ENCODE results near the gene ZBTB7A.

The ZBTB7A gene

GRCh38 chr19:3995607-3996006 is 71.1 kb downstream of the ZBTB7A start:
- H3K27ac ChIP-seq (replicated peaks), result no peak overlapping the region
- TF ChIP-seq SPI1 (IDR thresholded peaks at IDR 0.05; ENCODE audit: borderline replicate concordance, low read depth) (no peak), POLR2AphosphoS5 (IDR thresholded peaks at IDR 0.05; ENCODE audit: low read depth) (no peak), GABPA (IDR thresholded peaks at IDR 0.05; ENCODE audit: low read depth) (no peak)
- TF ChIP-seq, protein P1, sequence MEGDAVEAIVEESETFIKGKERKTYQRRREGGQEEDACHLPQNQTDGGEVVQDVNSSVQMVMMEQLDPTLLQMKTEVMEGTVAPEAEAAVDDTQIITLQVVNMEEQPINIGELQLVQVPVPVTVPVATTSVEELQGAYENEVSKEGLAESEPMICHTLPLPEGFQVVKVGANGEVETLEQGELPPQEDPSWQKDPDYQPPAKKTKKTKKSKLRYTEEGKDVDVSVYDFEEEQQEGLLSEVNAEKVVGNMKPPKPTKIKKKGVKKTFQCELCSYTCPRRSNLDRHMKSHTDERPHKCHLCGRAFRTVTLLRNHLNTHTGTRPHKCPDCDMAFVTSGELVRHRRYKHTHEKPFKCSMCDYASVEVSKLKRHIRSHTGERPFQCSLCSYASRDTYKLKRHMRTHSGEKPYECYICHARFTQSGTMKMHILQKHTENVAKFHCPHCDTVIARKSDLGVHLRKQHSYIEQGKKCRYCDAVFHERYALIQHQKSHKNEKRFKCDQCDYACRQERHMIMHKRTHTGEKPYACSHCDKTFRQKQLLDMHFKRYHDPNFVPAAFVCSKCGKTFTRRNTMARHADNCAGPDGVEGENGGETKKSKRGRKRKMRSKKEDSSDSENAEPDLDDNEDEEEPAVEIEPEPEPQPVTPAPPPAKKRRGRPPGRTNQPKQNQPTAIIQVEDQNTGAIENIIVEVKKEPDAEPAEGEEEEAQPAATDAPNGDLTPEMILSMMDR (IDR thresholded peaks at IDR 0.05; ENCODE audit: insufficient read depth, low read length), result no peak
- TF ChIP-seq, protein P2, sequence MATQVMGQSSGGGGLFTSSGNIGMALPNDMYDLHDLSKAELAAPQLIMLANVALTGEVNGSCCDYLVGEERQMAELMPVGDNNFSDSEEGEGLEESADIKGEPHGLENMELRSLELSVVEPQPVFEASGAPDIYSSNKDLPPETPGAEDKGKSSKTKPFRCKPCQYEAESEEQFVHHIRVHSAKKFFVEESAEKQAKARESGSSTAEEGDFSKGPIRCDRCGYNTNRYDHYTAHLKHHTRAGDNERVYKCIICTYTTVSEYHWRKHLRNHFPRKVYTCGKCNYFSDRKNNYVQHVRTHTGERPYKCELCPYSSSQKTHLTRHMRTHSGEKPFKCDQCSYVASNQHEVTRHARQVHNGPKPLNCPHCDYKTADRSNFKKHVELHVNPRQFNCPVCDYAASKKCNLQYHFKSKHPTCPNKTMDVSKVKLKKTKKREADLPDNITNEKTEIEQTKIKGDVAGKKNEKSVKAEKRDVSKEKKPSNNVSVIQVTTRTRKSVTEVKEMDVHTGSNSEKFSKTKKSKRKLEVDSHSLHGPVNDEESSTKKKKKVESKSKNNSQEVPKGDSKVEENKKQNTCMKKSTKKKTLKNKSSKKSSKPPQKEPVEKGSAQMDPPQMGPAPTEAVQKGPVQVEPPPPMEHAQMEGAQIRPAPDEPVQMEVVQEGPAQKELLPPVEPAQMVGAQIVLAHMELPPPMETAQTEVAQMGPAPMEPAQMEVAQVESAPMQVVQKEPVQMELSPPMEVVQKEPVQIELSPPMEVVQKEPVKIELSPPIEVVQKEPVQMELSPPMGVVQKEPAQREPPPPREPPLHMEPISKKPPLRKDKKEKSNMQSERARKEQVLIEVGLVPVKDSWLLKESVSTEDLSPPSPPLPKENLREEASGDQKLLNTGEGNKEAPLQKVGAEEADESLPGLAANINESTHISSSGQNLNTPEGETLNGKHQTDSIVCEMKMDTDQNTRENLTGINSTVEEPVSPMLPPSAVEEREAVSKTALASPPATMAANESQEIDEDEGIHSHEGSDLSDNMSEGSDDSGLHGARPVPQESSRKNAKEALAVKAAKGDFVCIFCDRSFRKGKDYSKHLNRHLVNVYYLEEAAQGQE (IDR thresholded peaks at IDR 0.05; ENCODE audit: insufficient replicate concordance, low read depth), result no peak
- no peak for DNase-seq (ENCODE audit: low read depth in 1 of 2, low spot score in 1 of 2)
- no peak overlapping the region for H3K4me3 ChIP-seq (replicated peaks; ENCODE audit: insufficient read depth, low read length)
- no peaks in the 10 kb centered on the region for H3K27me3 ChIP-seq (ENCODE audit: insufficient read depth, poor library complexity, severe bottlenecking)

All from HL-60 (cell line).